GM20431 (cell line): ENCODE data around the gene SBSN.

Experiments used
- in situ Hi-C: fragments of 300-500 bp; cut with MseI, MboI; formaldehyde crosslinking; loops from one replicate; pipeline ENCODE4 v1.15.0; 2020; ENCODE audit warnings: low sequenced_read_pairs; ENCODE audit not compliant: unreplicated experiment

The SBSN gene

GRCh38 chr19:35555301-35556005, 27.3 kb upstream of the SBSN start:
- in situ Hi-C loops: no loop called here

DNA sequence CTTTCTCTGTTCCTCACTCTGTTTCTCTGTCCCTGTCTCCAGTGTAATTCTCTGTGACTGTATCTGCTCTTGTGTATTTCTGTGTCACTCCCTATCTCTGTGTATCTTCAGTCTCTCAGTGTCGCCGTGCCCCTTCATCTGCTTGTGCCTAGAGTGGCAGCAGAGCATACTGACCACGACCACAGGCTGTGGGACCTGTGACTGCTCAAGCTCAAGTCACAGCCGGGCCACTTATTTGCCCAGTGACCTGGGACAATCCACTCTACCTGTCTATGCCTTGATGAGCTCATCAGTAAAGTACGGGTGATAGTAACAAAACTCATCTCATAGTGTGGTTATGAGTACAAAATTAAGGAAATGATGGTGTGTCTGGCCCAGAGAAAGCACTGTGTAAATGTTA, 26.0 kb upstream of the SBSN start:
- in situ Hi-C loops: no loop called here

GRCh38 chr19:35553385-35554000, 25.4 kb upstream of the SBSN start:
- in situ Hi-C loops: no loop called here

- in situ Hi-C loops: no loop called here
Measured at GRCh38 chr19:35552534-35553384, 24.6 kb upstream of the SBSN start.

- in situ Hi-C loops: no loop called here
Measured at GRCh38 chr19:35551091-35551810, 23.1 kb upstream of the SBSN start.

- in situ Hi-C loops: no loop called here
Measured at GRCh38 chr19:35549879-35550523, 21.9 kb upstream of the SBSN start.

GRCh38 chr19:35549174-35549788, 21.2 kb upstream of the SBSN start:
- in situ Hi-C loops: no loop called here

DNA sequence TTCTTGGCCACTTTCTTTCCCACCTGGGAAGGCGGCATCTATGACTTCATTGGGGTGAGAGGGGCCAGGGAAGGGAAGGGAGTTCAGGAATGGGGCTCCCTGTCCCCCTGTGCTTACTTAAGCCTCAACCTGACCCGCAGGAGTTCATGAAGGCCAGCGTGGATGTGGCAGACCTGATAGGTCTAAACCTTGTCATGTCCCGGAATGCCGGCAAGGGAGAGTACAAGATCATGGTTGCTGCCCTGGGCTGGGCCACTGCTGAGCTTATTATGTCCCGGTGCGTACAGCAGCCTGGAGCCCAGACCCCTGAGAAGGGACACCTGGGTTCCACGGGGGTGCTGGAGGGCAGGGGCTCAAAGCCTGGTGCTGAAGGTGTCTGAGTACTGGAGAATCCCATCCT, 18.4 kb upstream of the SBSN start:
- in situ Hi-C loops: no loop called here

- in situ Hi-C loops: no loop called here
Measured at GRCh38 chr19:35545855-35546381, 17.8 kb upstream of the SBSN start.

- in situ Hi-C loops: no loop called here
Measured at GRCh38 chr19:35545001-35545854, 17.1 kb upstream of the SBSN start, which contains the start of gene TMEM147. TSS of gene TMEM147 (plus strand) at chr19:35545626. CDS start at chr19:35545740, 114 bp downstream.

DNA sequence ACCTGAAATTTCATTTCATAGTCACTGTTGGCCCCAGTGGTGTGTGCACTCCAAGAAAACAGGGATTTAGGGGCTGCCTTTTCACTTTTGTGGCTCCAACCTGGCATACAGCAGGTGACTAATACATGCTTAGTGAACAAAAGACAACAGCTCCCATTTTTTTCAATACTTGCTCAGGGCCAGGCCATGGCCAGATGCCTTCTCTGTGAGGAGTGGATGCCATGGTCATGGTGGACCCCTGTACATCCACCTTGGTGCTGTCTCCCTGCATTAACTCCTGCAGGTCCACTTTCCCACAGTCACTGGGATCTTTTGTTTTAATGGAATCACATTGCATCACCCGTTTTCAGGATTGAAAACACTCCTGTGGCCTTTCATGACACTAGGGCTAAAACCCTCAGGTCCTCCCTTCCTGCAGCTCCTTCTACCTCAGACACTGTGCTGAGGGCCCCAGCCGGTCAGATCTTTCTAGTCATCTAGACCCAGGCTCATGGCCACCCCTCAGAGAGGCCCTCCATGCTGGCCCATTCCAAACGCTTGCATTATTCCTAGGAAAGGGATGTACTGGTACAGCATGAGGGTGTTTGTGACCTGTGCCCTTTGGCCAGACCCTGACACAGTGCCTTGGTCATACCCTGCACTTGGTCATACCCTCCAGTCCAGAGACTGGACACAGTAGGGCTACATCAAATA, 16.1 kb upstream of the SBSN start:
- in situ Hi-C loops: no loop called here

DNA sequence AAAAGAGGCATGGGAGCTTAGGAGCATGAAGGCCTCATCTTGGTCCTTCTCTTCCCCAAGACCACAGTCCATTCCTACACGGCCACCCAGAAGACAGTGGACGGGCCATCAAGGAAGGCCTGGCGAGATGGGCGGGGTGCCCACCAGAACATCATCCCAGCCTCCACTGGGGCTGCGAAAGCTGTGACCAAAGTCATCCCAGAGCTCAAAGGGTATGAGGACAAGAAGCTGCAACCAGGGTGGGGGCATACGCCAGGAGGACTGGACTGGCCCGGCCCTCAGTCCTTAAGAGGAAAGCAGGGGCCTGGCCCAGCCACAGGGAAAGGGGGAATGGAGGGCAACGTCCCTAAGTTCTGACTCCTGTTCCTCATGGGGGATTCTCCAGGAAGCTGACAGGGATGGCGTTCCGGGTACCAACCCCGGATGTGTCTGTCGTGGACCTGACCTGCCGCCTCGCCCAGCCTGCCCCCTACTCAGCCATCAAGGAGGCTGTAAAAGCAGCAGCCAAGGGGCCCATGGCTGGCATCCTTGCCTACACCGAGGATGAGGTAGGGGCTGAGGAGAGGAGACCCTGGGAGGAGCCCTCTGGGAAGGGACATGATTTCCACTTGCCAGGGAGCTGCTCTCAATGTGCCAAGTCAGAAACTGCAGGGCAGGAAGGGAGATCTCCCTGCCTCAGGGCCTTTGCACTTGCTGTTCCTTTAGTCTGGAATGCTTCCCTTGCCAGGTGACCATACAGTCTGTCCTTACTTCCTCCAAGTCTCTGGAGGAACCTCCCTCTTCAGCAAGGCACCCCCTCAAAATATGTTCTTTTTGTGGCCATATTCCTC, 15.4 kb upstream of the SBSN start:
- in situ Hi-C loops: no loop called here

- in situ Hi-C loops: no loop called here
Measured at GRCh38 chr19:35542209-35542608, 14.1 kb upstream of the SBSN start.

DNA sequence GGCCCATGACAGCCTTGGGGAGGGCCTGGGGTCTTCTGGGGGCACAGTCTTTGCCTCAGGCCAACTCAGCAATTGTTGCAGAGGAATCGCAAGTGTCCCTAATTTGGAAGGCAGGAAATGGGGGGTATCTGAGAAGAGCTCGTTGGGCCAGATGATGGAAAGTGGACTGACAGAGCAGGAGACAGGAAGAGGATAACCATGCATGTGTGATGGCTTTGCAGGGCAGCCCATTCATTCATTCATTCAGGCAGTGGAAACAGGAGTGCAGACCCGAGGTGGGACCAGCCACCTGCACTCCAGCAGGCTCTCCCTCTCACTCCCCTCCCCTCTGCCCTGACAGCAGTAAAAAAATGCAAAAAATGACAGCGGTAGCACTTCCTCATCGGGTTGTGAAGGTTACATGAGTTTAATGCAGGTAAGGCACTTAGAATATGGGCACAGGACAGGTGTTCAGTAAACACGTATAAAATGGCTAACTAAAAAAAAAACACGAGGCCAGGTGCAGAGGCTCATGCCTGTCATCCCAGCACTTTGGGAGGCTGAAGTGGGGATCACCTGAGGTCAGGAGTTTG, 12.3 kb upstream of the SBSN start:
- in situ Hi-C loops: no loop called here

GRCh38 chr19:35539850-35540249, 11.7 kb upstream of the SBSN start:
- in situ Hi-C loops: no loop called here

DNA sequence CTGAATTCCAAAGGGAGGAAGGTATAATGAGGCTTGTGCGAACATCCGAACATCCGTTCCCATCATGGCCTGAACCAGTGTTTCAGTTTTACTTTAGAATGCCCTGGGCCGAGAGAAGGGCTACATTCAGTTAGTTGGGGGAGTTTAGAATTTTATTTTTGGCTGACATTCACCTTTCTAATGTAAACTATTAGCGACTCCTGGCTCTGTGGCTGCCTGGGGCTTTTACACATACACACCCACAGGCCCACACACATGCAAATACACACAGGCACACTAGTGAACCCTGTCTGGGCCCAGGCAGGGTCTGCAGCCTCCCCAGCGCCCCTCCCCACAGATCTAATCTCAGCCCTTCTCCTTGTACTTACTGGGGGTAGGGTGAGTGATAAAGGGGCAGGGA, 11.2 kb upstream of the SBSN start:
- in situ Hi-C loops: no loop called here
